Hepatic stellate cell (primary cell): ENCODE measurements around the gene LRP6.
"Not testable (repeated sequence)": the region's sequence is repeated elsewhere in the genome, so short reads cannot be mapped to it uniquely, and the experiment has no call there.

Experiments
- DNase-seq: peaks from one replicate; pipeline ENCODE4 v3.0.0; 2011; ENCODE audit warnings: low spot score

LRP6 gene

DNA sequence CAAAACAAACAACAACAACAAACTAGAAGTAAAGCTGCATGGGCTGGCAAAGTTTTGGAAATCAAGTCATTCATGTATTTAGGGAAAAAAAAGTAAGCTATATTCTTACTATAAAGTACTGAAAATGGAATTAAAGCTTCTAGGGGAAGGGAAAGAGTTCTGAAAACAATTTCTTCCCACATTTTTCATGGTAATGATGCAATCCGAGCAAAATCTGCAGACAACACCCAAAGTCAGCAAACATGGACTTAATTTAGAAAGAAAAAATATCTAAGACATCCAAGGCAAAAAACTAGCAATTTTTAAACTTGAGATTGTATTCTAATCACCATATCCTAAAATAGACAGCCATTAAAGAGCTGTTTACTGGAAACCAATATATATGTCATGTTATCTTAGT, 86.3 kb downstream of the LRP6 start:
- no peak for DNase-seq

DNA sequence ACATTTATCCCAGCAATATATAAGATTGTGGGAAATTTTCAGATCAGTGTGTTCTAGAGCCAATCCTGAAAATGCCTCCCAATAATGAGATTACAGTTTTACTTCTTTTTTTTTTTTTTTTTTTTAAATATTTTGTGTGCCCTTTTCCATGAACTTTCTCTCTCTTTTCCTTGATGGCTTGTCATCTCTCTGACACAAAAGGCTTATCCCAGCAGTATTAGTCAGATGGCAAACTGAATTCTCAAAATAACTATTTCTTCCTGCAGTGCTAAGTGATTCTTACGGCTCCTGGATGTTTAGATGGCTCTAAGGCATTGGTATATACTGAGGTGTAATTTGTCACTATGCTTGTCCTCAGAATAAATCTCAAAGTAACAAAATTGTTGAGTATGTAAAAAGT, 86.7 kb downstream of the LRP6 start:
- DNase-seq, result no peak

DNA sequence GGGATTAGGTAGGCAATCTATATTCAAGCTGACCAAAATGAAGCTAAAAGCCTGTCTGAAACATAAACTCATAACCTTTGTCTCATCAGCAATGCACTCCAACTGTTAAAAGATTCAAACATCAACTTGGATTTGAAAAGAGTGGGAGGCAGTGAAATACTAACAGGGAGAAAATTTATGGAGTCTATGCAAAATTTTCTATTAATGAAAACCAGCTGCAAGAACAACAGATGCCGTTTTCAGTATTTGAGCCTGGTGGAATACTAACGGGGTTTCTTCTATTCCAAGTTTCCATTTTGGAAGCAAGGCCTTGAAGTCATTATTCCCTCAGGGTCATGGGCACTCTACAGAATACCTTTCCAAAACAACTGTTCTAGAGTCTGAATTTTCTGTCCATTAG, 88.3 kb downstream of the LRP6 start:
- no peak for DNase-seq

DNA sequence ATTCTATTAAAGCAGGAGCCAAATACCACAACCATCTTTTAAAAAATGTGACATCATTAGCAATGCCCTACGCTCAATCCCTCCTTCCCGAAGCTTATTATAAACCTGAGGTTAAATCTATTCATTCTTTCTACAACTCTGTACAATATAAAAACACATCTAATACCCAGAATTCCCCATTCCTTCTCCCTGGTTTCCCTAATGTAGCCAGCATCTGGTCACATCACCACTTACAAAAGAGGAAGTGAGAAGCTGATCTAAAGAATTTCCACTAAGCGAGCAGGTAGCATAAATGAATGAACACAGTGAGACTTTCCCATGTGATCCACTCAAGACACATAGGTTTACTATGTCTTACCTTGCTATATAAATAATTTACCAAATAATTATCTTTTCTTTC, 90.4 kb downstream of the LRP6 start:
- DNase-seq, result no peak

DNA sequence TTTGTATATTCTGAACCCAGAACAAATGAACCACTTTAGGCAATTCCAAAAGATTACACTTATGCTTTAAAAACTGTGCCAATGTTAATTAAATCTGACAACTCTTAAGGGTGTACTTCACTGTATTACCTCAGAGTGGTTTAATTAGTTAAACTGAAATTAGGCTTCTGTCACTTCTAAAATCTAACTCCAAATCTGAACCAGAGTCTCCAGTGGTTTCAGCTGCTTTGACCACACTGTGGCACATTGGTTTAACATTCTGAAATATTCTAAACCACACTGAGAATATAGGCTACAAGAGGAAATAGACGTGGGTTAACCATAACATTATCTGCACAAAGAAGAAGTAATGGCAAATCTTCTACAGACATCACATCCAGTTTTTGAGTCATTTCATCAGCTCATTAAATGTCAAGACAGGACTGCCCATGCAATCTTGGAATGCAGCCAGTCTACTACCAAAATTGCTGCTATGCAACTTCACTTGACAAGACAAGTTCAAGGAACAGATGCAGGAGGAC, 94.8 kb downstream of the LRP6 start:
- no peak for DNase-seq

DNA sequence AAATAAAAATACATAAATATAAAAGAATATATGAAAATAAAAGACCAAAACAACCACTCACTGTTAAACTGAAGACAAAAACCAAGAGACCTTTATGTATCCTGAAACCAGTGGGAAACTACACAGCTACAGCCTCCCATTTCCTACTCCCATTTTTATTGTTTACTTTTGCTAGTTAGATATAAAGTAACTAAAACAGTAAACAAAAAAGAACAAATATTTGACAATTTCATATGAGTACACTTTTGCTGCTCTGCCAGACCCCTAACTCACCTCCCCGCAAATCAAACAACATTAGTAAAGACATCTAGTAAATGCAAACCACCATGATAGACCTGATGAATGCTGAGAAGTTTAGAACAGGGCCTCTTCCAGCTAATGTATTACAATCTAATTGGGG, 99.0 kb downstream of the LRP6 start:
- no peak for DNase-seq

DNA sequence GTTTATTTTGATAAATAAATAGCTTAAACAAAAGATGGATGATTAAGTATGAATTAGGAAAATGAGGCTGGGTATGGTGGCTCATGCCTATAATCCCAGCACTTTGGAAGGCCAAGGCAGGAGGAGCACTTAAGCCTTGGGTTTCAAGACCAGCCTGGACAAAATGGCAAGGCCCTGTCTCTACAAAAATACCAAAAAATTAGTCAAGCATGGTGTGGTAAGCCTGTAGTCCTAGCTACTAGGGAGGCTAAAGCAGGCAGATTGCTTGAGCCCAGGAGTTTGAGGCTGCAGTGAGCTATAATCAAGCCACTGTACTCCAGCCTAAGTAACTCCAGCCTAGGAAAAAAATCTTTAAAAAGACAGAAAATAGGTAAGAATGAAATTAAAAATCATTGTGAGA, 100.1 kb downstream of the LRP6 start:
- no peak for DNase-seq

DNA sequence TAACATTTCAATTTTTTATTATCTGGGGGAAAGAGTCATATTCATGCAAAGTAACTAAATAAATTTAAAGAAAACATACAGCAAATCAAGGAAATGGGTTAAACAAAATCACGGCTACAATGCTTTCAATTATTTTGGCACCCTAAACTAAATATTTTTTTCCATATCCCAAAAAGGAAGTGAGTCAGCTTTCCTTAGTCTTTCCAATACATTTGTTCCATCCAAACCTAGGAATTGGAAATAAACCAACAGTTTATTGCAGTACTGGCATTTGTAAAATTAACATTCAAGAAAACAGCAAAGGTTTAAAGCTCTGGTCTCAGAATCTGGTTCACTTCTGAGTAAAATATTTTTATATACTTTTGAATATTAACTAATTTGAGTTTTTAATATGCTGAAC, 106.9 kb downstream of the LRP6 start:
- no peak for DNase-seq

DNA sequence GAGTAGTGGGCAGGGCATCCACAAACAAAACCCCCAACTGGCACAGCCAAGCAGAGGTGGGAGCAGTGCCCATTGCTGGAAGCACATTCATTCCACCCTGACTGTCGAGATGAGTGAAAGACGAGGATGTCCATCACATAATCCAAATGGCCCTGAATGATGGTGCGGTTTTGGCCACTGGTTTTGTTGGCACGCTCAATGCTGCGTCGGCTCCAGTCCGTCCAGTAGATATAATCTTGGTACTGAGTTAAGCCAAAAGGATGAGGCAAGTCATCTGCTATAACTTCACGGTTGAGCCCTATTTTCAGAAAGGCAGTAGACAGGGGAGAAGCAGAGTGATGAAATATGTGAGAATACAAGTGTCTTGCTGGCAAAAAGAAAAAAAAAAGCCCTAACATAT, 108.0 kb downstream of the LRP6 start:
- DNase-seq, result no peak

DNA sequence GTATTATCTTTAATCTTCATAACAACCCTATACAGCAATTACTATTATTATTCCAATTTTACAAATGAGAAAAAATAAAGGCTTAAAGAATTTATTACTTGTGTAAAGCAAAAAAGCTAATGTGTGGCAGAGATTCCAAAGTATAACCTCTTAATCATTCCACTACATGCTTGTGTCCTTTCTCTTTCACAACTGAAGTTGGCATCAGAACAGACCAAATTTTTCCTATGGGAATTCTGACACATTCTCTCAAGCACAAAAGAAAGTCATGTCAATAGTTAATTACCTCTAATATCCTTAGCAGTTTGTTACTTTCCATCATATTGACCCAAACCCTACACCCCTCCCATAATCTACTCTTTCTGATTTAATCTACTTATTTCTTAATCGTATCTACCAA, 109.4 kb downstream of the LRP6 start:
- DNase-seq, result no peak

DNA sequence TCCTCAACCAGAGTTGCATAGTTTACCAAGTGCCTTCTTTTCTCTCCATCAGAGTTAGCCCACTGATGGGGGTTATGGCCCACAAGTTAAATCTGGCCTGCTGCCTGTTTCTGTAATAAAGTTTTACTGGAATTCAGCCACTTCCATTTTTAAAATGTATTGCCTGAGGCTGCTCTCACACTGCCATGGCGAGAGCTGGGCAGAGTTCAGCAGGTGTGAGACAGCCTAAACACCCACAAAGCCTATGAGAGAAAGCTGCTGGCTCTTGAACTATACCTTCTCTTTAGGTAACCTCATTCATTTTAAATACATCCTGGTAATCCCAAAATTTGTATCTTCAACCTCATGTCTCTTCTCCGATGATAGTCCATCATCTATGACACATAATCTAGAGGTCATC, 110.0 kb downstream of the LRP6 start:
- no peak for DNase-seq

DNA sequence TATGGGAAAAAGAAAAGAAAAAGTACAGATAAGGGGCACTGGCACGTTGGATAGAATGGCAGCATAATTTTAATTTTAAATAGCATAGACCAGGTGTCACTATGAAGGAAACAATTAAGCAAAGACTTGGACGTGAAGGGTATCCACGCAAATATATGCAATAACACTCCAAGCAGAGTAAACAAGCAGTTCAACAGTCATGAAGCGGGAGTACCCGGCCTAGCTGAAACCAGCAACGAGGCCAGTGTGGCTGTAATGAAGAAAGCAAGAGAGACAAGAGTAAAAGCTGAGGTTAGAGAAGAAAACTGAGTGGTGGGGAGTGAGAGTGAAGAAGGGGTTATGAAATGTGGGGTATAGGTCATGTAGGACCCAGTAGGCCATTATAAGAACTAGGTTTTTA, 110.7 kb downstream of the LRP6 start:
- no peak for DNase-seq

DNA sequence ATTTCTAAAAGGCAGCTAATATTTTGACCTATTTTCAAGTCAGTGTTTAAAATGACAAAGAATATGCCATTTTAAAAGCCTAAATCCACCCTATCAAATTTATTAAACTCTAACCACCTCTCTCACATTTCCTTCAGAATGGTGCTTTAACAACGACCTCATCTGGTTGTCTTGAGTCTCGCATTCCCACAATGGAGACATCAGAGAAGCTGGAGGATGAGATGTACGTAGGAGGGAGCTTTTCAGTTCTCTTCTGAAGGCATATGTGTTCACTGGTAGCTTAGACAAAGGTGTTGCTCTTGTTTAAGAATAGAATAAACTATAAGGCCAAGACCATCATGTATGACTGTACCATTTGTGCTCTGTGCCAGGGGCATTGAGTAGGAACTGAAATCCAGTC, 113.2 kb downstream of the LRP6 start:
- DNase-seq, result no peak

DNA sequence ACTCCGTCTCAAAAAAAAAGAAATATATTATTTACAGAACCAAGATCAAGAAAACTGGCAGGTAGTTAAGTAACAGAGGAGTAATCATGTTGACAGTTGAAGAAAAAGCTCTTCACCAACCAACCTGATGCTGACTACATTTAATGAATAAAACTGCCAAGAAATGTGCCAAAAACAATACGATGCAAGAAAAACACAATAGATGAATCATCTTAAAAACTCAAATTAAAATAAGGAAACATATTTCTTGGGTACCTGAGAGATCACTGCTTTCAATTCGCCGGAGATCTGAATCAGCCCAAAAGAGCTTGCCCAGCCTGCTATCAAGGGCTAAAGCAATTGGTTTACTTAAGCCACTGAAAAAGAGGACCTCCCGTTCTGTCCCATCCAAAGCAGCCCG, 119.7 kb downstream of the LRP6 start:
- DNase-seq, result no peak

DNA sequence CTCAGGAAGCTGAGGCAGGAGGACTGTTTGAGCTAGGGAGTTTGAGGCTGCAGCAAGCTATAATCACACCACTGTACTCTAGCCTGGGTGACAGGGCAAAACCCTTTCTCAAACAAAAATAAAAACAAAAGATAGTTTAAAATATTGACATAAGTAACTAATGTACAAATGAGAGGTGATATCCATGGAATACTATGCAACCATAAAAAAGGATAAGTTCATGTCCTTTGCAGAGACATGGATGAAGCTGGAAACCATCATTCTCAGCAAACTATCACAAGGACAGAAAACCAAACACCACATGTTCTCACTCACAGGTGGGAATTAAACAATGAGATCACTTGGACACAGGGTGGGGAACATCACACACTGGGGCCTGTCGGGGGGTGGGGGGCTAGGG, 122.3 kb downstream of the LRP6 start:
- not testable (repeated sequence) for DNase-seq

DNA sequence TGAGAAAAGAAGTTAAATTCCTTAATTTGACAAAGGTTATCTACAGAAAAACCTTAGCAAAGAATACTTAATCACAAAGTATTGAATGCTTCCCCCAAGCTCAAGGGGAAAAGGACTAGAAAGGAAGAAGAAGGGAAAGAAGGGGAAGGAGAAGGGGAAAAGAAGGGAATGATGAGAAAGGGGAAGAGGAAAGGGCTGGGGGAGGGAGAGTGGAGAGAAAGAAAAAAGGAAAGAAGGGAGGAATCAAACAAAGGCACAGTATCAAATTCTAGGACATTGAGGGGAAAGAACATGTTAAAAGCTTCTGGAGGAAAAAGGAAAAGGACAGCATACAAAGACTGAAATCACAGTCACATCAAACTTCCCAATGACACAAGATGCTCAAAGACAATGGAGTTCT, 125.8 kb downstream of the LRP6 start:
- DNase-seq, result no peak

DNA sequence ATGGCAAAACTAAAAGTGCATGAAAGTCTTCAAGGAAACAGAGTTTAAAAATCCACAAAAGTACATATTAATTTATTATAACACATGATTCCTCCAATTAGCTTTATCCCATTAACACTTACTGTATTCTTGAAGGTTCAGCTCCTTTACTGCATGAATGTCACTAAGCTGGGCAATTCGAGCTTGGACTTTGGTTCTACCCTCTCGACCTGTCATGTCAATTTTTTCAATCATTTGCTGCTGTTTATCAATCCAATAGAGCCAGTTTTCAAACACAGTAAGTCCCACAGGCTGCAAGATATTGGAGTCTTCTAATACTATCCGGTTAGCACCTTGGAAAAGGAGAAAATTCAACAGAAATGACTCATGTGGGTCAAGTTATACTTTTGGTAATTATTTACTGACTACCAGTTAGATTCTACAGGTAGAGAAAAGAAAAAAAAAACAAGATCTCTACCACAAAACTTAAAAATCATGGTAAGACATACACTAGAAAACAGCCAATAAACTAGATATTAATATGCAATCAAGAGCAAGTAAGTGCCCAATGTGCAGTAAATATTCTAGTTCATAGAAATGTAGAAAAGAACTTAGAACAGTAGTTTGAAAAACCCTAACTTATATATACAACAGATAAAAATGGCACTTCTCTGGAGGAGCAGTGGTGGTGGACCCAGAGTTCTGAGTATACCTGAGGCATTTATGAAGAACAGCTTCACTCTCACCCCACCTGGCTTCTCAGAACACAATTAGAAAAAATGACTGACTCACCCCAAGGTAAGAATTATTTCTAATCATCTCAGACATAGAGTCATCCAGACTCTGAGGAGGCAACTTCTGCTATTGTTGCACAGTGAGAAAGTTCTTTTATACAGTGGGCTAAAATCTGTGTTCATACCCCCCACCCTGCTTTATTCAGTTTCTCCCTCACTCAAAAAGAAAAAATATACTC, 128.4 kb downstream of the LRP6 start:
- no peak for DNase-seq

DNA sequence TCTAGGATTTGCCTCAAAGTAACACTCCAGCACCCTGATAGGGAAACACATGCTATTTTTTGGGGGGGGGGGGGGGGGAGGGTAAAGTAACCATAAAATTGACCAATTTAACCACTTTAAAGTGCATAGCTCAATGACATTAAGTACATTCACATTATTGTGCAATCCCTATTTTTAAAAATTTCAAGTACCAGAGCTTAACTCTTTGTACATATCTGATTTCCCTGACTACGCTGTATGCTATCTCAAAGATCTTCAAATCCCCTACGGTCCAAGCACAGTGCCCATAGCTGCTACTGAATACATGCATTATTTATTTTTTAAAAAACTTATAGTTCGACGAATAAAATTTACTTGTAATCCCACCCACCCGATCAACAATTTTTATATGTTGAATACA, 133.1 kb downstream of the LRP6 start:
- no peak for DNase-seq

DNA sequence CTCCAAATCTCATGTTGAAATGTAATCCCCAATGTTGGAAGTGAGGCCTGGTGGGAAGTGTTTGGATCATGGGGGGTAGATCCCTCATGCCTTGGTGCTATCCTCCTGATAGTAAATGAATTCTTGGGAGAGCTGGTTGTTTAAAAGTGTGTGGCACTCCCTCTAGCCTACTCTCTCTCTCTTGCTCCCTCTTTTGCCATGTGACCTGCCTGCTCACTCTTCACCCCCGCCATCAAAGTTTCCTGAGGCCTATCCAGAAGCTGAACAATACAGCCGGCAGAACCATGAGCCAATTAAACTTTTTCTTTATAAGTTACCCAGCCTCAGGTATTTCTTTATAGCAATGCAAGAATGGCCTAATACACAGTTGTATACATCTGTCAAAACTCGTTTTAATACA, 133.6 kb downstream of the LRP6 start:
- DNase-seq, result no peak

DNA sequence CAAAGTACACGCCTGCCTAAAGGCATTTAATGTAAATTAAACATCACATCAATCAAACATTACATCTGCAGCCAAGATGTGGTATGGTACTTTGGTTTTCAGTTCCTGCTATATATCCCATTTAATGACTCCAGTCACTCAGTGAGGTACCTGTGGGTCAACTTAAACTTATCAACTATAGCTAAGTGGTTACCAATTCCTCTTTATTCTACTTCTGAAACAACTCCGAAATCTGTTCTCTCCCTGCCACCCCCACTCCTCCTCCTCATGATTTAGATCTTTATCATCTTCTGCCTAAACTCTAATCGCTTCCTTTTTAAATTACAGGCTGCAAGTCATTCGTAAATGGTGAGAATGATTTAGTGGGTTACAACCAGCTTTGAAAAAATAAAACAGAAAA, 138.2 kb downstream of the LRP6 start:
- no peak for DNase-seq

DNA sequence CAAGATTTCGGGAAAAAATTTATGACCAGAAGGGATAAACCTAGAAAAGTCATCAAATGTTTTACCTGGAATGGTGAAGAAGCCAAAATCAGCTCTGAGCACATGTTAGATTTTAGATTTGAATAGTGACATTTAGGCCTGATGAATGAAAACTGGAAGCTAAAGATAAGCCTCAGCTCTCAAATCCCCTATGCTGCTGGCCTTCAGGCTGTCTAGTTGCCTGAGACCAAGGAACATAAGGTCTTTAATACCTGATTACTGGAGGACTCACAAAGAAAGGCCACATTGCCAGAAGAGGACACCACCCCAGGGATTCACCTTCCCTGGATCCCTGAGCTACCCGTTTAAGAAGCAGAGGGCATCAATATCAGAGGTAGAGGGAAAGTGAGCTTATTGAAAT, 139.5 kb downstream of the LRP6 start:
- no peak for DNase-seq

DNA sequence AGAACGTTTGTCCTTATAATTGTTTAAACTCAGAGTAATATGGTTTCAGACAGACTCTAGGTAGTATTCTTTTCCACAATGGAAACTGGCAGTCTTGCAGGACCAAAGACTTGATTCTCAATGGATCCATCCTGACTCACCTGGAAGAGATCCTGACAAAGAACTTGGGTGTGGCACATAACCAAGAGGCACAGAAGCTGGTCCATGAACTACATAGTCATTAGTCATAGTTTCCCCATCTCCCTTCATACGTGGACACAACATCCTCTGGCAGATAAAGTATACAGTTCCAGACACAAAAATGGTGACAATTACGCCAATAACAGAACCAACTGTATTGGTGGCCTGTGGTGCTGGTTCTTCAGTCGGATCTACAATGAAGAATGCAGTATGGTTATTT, 140.3 kb downstream of the LRP6 start:
- no peak for DNase-seq

DNA sequence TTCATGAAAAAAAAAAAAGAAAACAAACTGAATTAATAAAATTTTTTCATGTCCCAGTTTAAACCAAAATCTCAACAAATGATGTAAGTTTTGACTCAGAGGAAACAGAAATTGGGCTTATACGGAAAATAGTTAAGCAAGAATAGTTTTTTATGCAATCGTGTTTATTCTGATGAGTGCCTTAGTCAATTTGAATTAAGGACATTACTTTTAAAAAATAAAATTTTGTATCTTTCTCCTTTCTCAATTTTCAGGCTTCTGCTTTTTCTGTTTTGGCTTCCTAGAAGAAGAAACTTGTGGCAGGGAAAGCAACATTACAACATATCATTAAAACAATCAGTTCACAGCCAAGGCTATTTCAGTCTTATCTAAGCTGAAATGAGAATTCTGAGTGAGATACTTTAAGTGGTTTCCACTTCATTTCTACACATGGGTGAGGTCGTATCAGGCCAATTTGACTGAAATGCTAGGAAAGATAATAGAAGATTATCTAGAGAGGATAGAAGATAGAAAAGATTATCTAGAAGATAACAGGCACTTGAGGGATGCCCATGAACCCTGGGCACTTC, 143.7 kb downstream of the LRP6 start:
- DNase-seq, result no peak

DNA sequence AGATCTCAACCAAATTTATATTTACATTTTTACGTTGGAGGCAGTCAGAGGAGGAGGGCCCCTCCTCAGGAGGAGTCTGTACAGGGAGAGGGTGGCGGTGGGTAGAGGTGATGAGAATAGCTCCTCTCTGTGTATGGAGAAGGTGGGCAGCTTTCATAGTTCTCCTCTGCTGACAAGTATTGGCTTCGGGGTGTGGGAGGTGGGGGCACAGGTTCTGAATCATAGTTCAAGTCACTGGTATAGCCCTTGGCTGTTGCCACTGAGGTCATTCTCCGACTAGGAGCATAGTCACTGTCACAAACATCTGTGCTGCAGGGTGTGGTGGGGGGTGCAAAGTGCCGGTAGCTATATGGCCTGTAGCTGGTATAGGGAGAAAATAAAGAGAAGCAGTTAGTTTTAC, 145.8 kb downstream of the LRP6 start:
- no peak for DNase-seq
